GM21526 (cell line): ENCODE results near the gene GNA15.

Experiments used
- ATAC-seq: cut with Tn5 transposase; IDR thresholded peaks from one replicate; pipeline ENCODE4 v1.9.1; 2021; ENCODE audit warnings: moderate library complexity; ENCODE audit not compliant: unreplicated experiment, low FRiP score

GNA15 gene

DNA sequence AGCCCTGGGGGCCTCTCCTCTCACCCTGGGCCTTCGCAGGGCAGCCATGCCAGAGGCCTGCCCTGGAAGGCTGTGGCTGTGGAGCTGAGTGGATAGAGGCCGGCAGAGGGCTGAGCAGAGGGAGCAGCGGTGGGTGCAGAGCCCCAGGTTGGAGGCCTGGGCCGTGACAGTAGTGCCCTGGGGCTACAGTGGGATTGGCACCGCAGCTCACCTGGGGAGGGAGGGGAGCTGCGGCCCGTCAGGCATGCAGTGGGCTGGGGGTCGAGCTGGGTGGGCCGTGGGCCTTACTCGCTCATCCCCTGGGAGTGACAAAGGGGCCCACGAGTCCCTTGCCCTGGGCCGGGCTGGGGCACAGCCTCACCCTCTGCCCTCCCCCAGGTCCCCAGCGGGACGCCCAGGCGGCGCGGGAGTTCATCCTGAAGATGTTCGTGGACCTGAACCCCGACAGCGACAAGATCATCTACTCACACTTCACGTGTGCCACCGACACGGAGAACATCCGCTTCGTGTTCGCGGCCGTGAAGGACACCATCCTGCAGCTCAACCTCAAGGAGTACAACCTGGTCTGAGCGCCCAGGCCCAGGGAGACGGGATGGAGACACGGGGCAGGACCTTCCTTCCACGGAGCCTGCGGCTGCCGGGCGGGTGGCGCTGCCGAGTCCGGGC is 15.1 kb upstream of the GNA15 start:
- ATAC-seq: no peak

DNA sequence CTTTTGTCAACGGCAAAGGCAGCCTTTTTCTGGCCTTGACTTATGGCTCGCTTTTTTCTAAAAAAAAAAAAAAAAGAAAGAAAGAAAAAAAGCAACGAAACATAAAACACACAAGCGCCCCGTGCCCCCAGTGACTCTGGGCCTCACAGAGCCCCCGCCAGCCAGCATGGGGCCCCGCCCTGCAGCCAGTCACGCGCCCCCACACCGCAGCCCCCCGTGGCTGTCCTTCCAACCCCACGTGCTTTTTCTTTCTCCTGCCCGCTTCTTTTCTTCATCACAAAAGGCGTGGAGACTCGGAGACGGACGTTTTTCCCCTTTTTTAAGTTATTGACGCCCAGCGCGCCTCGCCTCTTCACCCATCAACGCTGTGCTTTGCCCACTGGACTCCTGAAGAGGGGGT is 14.4 kb upstream of the GNA15 start:
- no peak for ATAC-seq

DNA sequence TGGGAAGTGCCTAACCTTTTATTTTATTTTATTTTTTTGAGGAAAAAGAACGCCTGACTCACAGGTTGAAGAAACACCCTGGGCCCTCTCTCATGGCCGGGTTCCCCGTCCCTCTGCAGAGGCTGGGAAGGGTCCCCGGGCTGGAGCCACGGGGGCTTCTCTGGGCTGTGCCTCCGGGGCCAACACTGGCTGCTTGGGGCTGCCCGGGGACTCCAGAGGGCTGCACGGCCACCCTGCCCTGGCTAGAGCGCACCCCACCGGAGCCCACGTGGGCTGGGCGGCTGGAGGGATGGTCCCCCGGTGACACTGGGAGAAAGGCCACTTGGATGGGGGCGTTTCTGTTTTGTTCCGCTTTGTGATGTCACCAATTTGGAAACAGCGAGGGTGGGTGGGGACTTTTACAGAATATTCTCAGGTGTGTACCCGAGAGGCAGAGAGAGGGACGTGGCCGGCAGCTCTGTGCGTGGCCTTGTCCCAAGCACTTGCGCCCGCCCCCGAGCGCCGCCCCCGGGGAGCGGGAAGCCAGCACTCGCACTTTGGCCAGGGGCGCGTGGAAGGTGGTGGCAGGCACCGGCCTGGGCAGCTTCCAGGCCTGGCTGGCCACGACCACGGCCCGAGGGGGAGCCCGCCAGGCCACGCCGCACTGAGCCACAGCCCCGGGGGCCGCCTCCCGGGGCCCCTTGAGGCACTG is 13.9 kb upstream of the GNA15 start:
- no peak for ATAC-seq

DNA sequence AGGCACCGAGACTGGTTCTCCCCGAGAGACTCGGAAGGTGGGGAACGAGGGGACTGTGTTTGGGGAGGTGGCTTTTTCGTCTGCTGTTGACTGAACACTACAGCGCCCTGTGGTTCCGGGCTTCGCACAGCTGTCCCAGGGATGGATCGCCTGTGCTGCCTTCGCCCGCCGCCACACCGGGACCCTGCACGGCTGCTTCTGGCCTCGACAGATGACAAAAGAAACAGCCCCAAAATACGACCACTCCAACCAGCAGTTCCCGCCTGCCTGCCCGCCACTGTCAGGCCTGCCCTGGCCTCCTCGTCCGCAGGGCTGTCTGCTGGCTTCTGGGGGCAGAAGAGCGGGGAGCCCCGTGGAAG is 13.3 kb upstream of the GNA15 start:
- no peak for ATAC-seq

DNA sequence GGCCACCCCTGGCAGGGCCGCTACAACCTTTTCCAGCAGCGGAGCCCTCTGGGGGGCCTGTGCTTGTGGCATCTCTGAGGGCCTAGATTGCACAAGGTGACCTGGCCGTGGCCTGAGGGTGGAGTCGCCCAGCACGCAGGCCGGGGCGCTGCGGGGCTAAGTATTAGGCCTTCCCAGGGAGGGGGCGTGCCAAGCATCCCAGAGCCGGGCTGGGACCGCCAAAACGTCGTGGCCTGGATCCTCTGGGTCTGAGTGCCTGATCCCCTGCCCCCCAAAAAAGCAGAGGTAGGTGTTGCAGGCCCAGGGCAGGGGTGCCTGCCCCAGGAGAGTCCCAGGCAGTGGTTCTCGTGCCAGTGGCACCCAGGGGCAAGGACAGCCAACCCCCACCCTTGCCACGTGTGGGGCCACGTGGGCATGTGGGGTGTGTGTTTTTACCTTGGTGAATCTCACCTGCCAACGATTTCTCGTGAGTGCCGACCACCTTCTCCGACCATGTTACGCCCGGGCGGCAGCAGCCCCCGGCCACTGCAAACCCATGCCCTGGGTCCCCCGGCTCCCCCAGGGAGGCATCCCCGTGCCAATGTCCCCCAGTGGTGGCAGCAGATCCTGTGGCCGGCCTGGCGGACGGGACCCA is 12.6 kb upstream of the GNA15 start:
- no peak for ATAC-seq

DNA sequence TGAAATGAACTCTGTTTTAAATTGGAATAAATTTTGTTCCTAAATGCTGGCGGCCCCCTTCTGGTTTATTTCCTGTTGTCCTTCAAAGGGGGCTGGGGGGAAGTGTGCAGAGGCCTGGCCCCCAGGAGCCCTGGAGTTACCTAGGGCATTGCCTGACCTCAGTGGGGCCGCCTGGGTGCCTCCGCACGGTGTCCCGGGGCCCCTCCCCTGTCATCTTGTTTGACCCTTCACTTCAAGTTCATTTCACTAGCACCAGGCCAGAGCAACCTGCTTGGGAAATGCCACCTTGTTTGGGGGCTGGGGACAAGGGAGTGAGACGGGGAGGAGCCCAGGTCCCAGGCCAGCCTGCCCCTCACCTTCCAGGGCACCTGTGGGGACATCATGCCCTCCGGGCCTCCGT is 11.9 kb upstream of the GNA15 start:
- no peak for ATAC-seq

DNA sequence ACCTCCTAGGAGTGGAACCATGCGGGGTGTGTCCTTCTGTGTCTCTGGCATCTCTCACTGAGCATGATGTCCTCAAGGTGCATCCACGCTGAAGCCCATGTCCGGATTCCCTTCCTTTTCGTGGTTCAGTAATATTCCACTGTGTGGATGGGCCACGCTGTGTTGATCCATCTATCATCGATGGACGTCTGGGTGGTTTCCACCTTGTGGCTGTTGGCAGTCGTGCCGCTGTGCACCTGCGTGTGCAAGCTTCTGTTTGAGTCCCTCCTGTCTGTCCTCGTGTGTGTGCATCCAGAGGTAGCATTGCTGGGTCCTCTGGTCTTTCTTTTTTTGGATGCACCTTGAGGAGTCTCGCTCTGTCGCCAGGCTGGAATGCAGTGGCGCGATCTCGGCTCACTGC is 11.2 kb upstream of the GNA15 start:
- no peak for ATAC-seq

DNA sequence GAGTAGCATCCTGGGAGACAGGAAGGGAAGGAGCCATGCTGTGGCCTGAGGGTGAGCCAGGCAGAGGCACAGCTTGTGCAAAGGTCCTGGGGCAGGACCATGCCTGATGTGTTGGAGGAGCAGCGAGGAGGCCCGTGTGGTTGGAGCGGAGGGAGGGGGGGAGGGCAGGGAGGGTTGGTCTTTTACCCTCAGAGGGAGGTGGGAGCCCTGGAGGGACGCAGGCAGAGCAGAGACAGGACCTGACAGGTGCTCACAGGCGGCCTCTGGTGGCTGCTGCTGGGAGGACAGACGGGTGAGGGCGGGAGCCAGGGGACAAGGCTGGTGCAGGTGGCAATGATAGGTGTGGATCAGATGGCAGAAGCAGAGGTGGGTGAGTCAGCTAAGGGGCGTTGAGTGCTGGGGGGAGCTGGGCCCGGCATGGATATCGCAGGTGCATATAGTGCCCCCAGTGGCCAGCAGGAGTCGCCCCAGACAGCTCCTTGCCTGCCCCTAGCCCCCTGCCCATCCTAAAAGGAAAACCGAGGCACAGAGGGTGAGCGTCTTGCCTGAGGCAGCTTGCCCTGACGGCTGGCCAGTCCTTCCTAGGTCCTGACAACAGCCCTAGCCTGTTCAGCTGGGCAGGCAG is 9.8 kb upstream of the GNA15 start:
- ATAC-seq: no peak

DNA sequence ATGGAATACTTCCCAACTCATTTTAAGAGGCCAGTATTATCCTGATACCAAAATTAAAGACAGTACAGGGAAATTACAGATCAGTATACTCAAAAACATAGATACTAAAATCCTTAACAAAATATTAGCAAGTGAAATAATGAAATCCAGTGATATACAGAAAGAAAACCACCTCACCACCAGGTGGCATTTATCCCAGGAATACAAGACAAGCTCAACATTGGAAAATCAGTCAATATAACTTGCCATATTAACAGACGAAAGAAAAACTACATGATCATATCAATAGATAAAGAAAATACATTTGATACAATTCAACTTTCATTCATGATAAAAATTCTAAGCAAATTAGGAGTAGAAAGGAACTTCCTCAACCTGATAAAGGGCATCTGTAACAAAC is 6.7 kb upstream of the GNA15 start:
- ATAC-seq: no peak

DNA sequence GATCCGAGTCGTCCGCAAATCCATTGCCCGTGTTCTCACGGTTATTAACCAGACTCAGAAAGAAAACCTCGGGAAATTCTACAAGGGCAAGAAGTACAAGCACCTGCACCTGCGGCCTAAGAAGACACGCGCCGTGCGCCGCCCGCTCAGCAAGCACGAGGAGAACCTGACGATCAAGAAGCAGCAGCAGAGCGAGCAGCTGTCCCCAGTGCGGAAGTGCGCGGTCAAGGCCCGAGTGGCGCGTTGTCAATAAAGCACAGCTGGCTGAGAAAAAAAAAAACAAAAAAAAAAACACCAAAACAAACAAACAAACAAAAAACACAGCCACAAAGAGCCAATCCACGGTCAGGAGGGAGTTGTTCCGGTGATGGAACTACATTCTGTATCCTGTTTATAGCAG is 4.7 kb upstream of the GNA15 start:
- no peak for ATAC-seq

DNA sequence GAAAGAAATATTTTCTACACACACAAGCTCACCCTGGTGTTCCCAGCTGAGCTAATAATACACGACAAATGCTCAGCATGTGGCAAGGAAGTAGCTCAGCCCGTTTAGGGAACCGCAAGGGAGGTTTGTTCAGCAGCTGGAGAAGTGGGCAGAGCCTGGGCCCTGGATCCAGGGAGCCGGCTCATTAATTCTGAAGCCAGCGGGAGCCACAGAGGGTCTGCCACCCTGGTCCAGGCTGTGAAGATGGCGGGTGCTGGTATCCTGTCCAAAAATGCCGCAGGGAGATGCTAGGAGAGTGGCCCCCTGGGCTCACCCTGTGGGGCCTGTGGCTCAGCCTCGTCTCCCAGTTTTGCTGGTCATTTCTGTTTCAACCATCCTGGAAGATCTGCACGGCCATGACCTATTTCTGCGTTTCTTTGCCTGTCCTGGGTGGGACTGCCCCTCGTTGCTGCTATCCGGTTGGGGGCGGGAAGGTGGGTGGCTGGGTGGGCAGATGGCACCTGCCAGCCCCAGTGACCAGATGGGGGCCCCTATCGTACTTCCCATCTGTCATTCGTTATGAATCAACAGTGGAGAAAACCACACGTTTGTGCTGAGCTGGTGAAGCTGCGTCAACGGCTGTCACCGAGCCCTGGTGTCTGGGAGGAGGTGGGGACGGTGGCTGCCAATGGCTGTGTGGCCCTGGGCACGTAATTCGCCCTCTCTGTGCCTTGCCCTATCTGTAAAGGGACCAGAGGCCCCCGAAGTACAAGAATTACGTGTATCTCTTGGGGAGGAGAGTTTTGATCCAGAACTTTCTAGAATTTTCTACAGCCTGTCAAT is 2.7 kb upstream of the GNA15 start:
- ATAC-seq: no peak

DNA sequence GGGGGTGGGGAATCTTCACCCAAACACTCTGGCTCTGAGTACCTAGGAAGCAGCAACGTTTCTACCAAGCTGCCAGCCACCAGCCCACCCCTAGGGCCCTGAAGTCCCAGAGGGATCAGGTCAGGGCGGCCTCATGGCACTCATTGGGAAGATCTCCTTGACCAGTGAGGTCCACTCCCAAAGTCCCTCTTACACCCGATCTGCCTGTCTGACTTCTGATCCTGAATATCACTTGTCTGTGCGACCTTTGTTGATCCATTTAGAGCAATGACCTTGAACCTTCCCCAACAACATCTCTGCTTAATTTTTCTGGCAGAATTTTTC is 2.1 kb upstream of the GNA15 start:
- ATAC-seq: no peak

DNA sequence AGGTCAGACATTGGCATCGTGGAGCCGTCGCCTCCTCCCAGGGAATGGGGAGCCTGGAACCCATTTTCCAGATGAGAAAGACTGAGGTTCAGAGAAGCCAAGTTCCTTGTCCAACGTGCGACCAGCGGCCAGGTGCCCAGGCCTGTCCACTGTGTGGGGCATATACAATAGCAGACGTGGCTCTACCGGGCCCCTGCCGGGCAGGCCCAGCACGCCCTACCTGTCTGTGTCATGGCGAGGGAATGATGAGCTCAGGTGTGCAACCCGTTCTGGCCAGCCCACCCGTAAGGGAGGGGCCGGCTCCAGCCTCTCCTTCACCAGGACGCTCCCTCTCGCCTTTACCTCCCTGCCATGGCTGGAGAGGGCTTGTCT is 837 bp downstream of the GNA15 start:
- no peak for ATAC-seq

DNA sequence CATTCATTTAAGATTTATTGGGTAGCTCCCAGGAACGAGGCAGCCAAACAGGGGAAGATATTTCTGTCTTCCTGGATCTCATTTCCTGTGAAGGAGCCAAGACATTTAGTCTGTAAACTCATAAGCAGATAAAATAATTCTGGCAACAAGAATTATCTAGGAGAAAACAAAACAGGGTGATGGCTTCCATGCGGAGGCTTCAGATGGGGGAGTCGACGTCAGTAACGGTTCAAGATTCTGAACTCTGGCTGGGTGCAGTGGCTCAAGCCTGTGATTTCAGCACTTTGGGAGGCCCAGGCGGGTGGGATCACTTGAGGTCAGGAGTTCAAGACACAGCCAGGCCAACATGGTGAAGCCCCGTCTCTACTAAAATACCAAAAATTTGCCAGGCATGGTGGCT is 1.3 kb downstream of the GNA15 start:
- no peak for ATAC-seq

DNA sequence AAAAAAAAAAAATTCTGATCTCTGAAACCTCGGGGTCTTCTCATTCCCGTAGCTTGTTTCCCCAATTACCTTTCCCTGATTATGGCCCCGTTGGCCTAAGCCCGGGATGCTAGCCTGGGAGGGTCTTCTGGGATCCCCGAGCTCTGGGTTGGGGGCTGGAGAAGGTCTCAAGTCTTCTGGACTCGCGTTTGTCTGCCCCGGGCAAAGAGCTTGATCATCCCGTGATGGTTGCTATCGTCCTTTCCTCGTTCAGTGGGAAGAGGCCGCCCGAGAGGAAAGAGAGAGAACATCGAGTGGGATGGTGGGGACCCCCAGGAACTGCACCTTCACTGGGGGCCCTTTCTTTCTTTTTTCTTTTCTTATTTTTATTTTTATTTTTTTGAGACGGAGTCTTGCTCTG is 2.4 kb downstream of the GNA15 start:
- no peak for ATAC-seq

DNA sequence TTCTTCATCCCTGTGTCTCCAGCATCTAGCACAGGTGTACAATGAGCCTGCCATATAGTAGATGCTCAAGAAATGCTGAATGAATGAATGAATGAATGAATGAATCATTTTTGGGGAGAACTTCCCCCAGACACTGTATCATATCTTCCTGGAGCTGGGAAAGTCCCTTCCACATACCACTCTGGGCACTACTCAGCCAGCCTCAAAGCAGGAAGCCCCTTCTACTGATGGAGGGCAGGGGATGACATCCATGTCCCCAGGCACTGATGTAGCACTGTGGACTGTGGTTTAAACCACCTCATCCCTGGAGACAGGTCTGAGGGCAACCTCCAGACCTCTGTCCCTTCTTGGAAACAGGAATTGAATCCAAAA is 4.8 kb downstream of the GNA15 start:
- ATAC-seq: no peak

DNA sequence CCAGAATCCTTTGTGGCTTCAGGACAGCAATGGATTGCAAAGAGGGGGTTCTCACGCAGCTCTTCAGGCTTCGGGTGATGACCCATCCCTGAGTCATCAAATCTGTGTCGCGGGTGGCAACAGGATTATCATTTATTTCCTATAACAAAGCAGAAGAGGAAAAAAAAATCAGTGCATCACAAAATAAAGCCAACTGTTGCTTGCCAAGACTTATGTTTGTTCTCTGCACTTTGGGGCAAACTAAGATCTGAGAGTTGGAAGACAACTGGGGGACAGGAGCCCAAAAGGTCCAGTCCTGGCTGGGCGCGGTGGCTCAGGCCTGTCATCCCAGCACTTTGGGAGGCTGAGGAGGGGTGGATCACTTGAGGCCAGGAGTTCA is 6.4 kb downstream of the GNA15 start:
- no peak for ATAC-seq

DNA sequence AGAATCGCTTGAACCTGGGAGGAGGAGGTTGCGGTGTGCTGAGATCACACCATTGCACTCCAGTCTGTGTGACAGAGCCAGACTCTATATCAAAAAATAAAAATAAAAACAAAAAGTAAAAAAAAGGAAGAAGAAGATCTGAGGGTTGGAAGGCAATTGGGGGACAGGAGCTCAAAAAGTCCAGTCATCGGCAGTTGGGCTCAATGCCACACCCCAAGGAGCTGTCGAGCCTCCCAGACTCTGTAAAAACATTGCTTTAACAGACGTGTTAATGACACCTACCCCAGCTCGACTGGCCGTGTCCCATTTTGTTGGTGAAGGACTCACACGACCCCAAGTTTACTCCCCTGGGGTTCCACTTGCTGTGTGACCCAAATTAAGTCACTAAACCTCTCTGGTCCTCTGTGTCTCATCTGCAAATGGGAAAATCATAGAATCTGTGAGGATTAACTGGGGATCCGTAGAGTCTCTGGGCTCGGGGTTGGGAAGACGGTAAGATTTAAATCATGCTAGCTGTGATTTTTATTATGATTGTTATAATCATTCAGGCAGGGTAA is 7.0 kb downstream of the GNA15 start:
- no peak for ATAC-seq

DNA sequence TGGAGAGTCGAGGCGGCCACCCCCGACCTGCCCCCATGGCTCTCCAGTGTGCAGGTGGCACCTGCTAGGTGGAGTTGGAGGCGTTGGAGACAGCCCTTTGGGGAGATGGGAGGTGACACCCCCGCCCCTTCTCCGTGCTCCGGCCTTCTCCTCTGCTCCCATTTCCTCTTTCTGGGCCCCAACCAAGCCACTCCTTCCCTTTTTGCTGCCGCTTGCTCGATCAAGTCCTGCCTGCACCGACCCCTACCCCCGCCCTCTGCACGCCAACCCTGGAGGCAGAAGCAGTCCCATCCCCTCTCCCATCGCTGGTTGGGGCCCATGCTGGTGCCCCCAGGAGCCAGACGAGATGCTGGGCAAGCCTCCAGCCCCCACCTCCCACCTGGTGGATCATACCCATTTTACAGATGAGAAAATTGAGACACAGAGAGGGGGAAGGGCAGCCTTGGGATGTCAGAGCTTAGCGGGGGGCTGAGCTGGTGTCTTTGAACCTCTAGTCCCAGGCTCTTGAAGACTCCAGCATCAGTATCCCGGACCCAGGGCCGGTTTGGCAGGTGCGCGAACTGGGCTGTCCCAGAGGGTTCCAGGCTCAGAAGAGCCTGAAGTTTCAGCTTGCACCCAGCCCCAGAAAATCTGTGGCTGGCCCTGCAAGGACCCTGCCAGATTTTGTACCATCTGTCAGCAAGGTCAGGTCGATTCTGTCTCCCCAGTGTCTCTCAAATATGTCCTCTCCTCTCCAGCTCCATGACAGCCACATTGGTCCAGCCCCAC is 10.3 kb downstream of the GNA15 start:
- ATAC-seq: no peak

DNA sequence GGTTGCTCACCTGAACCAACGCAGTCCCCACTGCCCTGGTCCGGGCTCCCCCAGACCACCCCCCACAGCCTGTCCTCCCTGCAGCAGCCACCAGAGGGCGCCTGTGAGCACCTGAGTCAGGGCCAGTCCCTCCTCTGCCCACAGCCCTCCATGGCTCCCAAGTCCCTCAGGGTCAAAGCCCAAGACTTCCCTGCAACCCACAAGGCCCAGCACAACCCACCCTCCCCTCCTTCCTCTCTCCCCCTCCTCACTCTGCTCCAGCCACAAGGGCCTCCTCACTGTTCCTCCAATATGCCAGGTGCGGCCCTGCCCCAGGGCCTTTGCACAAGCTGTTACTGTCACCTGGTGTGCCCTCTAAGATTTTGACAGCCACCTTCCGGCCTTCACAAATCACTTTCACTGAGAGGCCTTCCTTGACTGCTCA is 10.9 kb downstream of the GNA15 start:
- ATAC-seq: no peak
